Brain pericyte (primary cell): ENCODE measurements around the gene STK24.

Source experiments
- DNase-seq: peaks from one replicate; pipeline ENCODE4 v3.0.0-alpha.2; 2012; ENCODE audit warnings: low read depth, low spot score

The STK24 gene

GRCh38 chr13:98512774-98513665 is 63.9 kb downstream of the STK24 start:
- no peak for DNase-seq

DNA sequence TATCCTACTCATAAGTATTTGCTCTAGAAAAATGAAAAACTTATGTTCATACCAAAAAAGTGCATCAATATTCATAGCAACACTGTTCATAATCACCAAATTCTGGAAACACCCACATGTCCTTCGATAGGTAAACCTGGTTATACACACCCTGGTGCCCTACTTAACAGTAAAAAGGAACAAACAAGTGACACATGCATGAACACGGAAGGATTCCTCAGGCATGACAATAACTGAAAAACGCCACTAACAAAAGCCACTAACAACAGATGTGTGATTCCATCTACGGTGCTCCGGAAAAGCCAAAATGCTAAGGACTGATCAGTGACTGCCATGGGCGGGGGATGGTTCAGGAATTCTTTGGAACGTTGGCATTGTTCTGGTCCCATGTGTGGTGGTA is 65.5 kb downstream of the STK24 start:
- DNase-seq, result no peak

- DNase-seq, result no peak
Observed at GRCh38 chr13:98510156-98510509, 66.8 kb downstream of the STK24 start.

DNA sequence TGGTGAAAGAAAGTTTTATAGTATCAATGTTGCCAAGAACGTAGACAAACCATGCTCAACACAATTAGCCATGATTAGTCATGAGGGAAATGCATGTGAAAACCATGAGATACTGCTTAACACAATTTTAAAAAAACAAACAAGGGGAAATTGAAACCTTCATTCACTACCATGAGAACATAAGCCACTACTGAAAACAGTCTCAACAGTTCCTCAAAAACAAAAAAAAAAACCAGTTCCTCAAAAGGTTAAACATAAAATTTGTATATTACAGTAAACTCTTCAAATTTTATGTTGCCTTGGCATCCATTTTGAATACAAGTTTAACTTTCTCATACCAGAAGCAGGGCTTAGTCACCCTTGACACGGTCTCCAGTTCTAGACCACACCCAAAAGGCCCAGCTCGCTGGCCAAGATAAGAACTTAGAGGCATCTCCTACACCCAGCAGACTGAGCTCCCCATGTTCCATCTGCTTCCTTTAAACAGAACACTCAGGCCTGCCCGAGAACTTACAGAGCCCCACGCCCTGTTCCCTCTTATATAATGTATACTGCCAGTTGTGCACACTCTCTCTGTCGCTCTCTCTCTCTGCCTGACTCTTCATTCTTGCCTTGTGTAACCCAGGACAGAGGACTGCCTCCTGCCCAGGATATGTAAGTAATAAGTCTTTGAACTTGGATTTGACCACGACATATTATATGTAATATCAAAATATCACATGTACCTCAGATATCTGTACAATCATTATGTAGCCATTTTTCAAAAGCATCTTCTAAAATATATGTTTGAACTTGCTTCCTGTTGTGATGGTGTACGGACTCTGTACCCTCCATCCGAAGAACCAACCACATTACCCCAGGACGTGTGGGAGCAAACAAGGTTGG is 67.4 kb downstream of the STK24 start:
- DNase-seq, result no peak

DNA sequence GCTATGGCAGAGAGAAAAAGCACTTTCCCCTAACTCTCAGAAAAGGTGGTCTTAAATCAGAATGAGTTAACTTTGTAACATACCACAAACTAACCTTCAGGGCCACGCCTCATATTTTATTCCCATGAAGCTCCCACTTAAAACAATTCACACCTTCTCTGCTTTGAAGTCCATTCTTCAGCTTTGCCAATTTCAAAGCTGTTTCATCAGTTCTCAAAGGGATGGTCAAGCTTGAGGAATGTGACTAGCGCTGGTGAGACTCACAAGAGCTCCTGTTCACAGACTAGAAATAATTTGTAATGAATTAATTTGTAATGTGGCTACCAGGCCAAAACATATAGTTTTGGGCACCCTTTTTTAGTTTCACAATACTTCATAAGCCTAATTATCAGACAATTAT is 68.2 kb downstream of the STK24 start:
- DNase-seq, result no peak

DNA sequence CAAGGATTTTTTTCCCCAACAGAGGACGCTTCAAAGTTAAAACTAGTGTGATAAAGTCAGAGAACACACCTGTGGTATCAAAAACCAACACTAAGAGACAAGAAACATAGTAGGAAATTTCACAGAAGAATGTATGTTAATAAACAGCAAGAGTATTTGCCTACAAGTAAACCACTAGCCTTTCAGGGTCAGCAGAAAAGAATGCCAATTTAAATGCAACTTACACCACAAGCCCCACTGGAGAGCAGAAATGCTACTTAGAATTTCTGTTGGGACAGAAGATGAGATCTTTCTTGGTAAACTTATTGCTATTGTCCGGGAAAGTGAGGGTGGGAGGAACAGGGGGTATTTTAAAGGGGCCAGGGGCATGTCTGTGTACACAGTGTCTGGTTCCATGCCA is 68.6 kb downstream of the STK24 start:
- DNase-seq, result no peak

DNA sequence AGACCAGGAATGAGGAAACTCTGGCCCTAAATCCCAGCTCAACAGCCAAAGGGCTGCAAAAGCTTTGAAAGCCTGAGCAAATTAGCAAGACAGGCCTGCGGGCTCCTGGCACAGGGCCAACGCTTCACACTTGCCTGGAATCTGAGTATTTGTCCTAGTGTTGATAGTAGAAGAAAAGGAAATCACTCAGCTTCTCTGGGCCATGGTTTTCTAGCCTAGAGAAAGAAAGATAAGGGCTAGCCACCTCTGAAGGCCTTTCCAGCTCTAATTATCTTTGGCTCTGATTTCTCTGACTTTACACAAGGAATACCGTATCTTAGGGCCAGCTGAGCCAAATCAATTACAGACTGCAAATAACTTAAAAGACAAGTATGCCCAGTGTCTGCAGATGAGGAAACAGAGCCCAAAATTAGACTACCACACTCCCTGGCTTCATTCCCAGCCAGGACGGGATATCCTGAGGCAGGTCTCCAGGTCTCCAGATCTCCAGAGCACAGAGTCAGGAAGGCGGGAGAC is 69.6 kb downstream of the STK24 start:
- no peak for DNase-seq

DNA sequence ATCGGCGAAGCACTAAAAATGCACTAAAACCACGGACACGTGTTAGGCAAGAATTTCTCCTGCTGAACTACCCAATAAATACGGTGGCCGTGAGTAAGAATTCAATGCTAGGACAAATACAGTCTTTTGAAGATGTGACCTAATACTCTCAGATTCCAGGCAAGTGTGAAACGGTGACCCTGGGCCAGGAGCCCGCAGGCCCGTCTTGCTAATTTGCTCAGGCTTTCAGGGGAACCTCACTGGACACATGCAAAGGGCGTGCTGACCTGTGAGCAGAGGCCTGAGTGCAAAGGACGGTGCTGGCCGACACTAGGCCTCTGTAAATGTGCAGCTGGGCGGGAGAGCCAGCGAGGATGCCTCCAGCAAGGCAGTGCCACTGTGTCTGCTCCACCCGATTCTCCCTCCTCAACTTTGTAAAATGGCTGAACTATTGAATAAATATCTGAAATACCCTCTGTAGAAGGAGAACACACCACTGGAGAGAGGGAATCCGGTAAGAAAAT is 70.1 kb downstream of the STK24 start:
- DNase-seq, result no peak

DNA sequence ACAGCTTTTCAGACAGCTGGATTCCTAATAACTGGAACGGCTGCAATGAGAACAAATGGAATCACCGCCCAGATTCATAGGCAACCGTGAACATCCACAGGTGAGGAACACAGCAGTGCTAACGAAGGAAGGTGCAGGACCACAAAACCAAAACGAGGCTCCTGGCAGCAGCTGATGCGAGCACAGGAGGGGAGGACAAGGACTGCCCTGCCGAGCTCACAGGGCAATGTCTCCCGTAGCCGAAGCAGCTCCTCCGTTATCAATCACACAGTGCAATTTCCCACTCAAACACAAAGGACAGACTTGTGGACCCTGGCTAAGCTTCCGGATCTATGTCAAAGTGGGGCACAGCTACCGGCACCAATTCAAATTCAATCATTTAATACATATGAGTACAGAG is 70.6 kb downstream of the STK24 start:
- no peak for DNase-seq

GRCh38 chr13:98505217-98505616 is 71.7 kb downstream of the STK24 start:
- DNase-seq, result no peak

GRCh38 chr13:98504371-98504963 is 72.4 kb downstream of the STK24 start:
- no peak for DNase-seq

DNA sequence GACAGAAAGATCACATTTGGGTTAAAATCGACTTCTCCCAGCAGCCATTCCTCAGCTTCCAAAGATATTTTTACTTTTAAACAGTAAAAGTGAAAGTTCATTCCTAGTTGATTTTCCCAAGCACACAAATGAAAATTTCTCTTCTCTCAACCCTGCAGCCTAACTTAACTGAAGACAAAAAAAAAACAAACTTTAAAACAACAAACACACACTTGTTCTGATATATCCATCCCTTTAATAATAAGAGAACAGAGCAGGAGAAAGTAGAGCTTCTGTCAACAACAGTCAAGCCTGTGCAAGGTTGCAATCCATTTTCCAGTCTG is 72.9 kb downstream of the STK24 start:
- no peak for DNase-seq

DNA sequence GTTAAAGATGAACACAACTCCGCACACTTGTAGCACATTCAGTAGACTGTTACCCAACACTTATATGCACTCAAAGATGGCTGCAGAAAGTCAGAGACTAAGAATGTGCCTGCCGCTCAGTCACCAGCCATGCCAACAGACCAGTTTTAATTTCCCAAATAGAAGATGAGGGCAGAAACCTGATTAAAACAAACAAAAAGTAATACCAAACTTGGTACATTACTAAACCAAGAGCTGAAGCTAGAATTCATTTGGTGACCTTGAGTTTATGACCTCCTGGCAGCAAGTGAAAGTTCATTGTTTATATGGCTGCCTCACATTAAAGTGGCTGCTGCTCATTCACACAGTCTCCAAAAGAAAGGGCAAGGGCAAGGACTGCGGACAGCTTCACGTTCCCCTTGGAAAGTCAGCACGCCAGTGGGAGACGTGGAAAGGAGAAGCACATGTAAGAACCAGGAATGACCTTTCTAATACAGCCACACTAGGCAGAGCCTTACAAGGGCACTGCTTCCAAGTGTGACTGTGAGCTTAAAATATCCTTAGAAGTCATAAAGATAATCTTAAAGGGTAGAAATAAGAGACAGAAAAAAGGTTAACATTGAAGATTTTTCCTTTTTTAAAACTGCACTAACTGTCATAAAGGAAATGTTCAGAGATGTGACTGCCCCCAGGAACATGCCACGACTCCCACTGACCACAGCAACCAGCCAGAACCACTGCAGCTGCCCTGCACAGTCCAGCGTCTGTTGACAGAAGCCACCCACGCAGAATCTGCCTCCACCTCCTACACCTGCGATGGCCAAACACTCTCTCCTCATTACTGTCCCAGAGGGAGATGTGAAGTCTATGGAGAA is 73.5 kb downstream of the STK24 start:
- DNase-seq, result no peak

DNA sequence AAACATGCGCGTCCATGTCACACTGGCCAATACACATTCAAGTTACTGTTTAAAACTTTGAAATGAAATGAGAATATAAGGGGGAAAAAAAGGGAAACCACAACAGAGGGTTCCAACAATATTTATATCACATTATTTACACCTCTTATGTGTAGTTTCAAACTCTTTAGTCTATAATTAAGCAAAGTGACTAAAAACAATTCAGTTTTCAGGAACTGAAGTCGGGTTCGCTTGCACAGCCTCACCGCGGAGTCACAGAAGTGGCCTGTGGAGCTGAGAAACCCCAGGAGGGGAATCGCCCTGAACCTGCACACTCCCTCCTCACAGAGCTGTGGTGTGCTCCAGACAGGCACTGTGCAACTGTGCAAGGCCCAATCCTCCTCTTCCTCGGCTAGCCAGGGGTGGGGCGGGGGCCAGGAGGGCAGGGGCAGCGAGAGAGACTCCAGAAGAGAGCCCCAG is 75.9 kb downstream of the STK24 start:
- no peak for DNase-seq

DNA sequence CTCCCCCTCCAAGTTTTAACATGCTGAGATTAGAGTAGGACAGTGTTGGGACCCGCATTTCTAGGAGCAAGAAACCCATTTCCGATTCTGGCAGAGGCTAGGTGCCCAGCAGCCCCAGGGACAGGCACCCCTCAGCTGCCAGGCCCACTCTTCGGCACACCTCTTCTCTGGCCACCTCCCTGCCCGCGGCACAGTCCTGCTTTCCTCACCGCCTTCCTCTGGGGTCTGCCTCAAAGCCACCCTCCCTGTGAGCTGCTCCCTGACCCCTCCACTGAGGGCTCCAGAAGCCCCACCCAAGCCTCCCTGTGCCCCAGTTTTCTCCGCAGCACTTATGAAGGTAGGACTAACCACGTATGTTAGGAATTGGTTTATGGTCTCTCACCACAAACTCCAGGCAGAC is 79.9 kb downstream of the STK24 start:
- no peak for DNase-seq

DNA sequence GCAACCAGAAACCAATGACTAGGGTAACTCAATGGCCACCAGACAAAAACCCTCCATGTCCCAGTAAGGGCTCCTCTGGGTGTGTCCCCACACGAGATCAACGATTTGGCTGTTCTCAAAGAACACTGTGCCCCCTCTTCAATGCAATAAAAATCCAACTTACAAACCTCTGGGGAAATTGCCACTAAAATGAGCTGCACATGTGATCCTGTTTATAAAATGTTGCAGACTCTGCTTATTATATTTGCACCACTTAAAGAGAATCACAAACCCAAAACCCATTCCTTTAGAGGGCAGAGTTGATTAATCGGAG is 80.5 kb downstream of the STK24 start:
- no peak for DNase-seq

GRCh38 chr13:98495627-98496478 is 81.1 kb downstream of the STK24 start:
- DNase-seq, result no peak

DNA sequence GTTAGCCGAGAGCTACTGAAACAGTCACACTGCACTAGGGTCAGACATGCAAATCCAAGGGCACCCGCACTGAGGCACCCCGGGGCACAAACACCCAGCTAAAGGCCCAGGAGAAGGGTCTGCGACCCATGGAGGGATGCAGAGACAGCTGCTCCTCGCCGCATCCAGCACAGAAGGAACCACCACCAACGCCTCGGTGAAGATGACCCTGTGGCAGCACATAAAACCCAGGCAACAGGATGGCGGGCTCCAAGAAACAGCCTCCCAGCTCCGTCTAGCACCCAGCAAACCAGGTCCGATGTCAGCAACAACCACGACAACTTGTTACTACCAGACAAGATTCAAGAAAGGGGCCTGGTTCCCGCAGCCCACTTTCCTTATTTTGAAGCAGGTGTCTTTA is 82.1 kb downstream of the STK24 start:
- no peak for DNase-seq

- DNase-seq, result no peak
Observed at GRCh38 chr13:98493042-98493712, 83.7 kb downstream of the STK24 start.
